Cardiac muscle cell (in vitro differentiated cells and primary cell): ENCODE measurements around the gene LRMDA. TPM values are rescaled to one million over a fixed set of nuclear protein-coding genes. Genes with fewer than 3 reads are reported as not detected.
A peak's percentile ranks its signal among the peaks of the same experiment; 100 is the strongest.
"Not testable (repeated sequence)": the region's sequence is repeated elsewhere in the genome, so short reads cannot be mapped to it uniquely, and the experiment has no call there.

ENCODE experiments used
- DNase-seq, 2 donors: peaks; one replicate each; pipeline versions ENCODE4 v3.0.0 to v3.0.0-alpha.2; 2010 to 2017; ENCODE audit warnings: low read depth in 1 of 2, low spot score in 1 of 2
- H3K27ac ChIP-seq: fragments of 200-600 bp; sonication (generic); 2 replicates; pipeline ENCODE4 v1.5.1; 2016
- H3K27me3 ChIP-seq: fragments of 200-600 bp; sonication (generic); 2 replicates; pipeline ENCODE4 v1.6.0; 2016; ENCODE audit warnings: control low read depth
- H3K36me3 ChIP-seq: fragments of 200-600 bp; sonication (generic); 2 replicates; pipeline ENCODE4 v1.5.1; 2016; ENCODE audit warnings: control low read depth
- H3K4me1 ChIP-seq: fragments of 200-600 bp; sonication (generic); 2 replicates; pipeline ENCODE4 v1.8.1; 2017; ENCODE audit warnings: low read depth, mild to moderate bottlenecking, mixed run types
- H3K4me3 ChIP-seq: fragments of 200-600 bp; sonication (generic); 2 replicates; pipeline ENCODE4 v1.5.1; 2016; ENCODE audit warnings: mild to moderate bottlenecking
- H3K9me3 ChIP-seq: fragments of 200-600 bp; sonication (generic); 2 replicates; pipeline ENCODE4 v1.5.1; 2017; ENCODE audit warnings: low read depth, mild to moderate bottlenecking, control low read depth
- polyA plus RNA-seq: library from polyadenylated mRNA; unstranded; fragments of >200 nt; fragmentation: Nextera tagmentation; extraction: Ambion mirVana; gene quantifications from 2 replicates; pipeline ENCODE4 v1.2.1, GENCODE V29; 2016
- total RNA-seq: library from RNA; depleted of rRNA; stranded (reverse); fragments of >200 nt; gene quantifications from 2 replicates; pipeline ENCODE4 v1.2.3, GENCODE V29; 2016
- TF ChIP-seq, protein P1 (sequence below): IDR thresholded peaks from 2 replicates; pipeline ENCODE4 v1.5.1; 2012; ENCODE audit warnings: low read depth, mild to moderate bottlenecking, low read length

LRMDA gene
- total and polyA plus RNA-seq, 2 experiments from 2014 or later, result 6.2 to 11.7 TPM

DNA sequence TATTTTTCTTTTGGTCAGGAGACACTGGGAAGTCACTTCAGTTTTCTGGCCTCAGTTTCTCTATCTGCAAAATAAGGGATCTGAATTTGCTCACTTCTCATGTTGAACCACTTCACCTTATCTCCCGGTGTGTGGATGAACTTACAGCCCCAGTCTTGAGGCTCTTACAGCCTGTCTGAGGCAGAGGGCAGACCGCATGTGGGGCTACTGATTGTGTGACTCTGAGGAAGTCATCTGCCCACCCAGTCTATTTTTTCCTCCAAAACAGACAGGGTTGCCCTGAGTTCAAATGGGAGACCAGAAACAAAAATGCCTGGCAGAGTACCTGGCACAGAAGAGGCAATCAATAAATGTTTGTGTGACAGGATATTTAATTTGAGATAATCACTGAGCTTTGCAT is 78.3 kb downstream of the LRMDA start:
- peak in 1 of 2 donors; percentile 14 for DNase-seq
- no peaks in the 10 kb centered on the region for H3K36me3 ChIP-seq
- H3K9me3 ChIP-seq, result no peaks in the 10 kb centered on the region
- H3K4me1 ChIP-seq, result peaks cover 29% of the 10 kb centered on the region
- TF ChIP-seq, protein P1, sequence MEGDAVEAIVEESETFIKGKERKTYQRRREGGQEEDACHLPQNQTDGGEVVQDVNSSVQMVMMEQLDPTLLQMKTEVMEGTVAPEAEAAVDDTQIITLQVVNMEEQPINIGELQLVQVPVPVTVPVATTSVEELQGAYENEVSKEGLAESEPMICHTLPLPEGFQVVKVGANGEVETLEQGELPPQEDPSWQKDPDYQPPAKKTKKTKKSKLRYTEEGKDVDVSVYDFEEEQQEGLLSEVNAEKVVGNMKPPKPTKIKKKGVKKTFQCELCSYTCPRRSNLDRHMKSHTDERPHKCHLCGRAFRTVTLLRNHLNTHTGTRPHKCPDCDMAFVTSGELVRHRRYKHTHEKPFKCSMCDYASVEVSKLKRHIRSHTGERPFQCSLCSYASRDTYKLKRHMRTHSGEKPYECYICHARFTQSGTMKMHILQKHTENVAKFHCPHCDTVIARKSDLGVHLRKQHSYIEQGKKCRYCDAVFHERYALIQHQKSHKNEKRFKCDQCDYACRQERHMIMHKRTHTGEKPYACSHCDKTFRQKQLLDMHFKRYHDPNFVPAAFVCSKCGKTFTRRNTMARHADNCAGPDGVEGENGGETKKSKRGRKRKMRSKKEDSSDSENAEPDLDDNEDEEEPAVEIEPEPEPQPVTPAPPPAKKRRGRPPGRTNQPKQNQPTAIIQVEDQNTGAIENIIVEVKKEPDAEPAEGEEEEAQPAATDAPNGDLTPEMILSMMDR, result no peak
- H3K4me3 ChIP-seq, result no peak overlapping the region
- no peak overlapping the region for H3K27ac ChIP-seq
- no peaks in the 10 kb centered on the region for H3K27me3 ChIP-seq

DNA sequence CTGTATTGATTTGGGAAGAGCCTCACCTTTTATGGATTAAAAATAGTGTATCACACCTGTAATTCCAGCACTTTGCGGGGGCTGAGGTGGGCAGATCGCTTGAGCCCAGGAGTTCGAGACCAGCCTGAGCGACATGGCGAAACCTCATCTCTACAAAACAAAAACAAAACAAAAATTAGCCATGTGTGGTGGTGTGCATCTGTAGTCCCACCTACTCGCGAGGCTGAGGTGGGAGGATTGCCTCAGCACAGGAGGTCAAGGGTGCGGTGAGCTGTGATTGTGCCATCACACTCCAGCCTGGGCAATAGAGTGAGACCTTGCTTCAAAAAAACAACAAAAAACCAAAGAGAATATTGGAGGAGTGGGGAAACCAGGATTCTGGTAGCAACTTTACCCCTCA is 79.6 kb downstream of the LRMDA start:
- H3K4me1 ChIP-seq, result peaks cover 29% of the 10 kb centered on the region
- no peaks in the 10 kb centered on the region for H3K36me3 ChIP-seq
- no peak overlapping the region for H3K4me3 ChIP-seq
- no peaks in the 10 kb centered on the region for H3K9me3 ChIP-seq
- H3K27ac ChIP-seq, result no peak overlapping the region
- no peak for DNase-seq
- H3K27me3 ChIP-seq, result no peaks in the 10 kb centered on the region
- TF ChIP-seq, protein P1, result no peak

DNA sequence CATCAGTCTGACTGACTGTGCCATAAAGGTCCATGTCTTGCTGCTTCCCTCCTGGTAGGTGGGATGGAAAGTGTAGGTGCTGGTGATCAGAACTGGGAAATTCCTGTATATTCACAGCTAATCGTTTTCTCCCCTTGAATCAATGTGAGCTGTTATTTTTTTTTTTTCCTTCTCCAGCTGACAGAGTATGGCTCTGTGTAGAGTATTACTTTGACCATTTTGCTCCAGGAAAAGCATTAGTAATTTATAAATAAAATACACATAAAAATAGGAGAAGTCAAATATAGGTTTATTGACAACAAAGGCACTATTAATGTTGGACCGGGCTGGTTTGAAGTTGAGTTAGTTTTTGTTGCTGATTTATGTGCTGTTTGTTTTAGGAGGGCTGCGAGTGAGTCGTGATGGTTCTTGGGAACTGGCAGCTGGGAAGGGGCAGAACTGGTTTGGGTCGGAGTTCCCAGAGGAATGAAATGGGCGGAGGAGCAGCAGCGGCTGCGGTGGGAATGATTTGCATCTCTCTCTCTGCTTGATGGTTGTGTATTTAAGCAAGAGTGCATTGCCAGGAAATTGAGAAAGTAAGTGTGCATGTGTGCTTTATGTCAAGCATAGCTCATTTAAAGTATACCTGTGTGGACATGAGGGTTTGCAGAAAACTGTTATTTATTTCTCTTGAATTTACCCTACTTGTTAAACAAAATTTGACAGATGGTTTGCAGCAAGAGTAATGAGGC is 80.9 kb downstream of the LRMDA start:
- no peaks in the 10 kb centered on the region for H3K36me3 ChIP-seq
- H3K27ac ChIP-seq, result no peak overlapping the region
- H3K9me3 ChIP-seq, result no peaks in the 10 kb centered on the region
- peak in 1 of 2 donors; percentile 21 for DNase-seq
- peaks cover 27% of the 10 kb centered on the region for H3K4me1 ChIP-seq
- no peaks in the 10 kb centered on the region for H3K27me3 ChIP-seq
- no peak overlapping the region for H3K4me3 ChIP-seq
- TF ChIP-seq, protein P1, result no peak

DNA sequence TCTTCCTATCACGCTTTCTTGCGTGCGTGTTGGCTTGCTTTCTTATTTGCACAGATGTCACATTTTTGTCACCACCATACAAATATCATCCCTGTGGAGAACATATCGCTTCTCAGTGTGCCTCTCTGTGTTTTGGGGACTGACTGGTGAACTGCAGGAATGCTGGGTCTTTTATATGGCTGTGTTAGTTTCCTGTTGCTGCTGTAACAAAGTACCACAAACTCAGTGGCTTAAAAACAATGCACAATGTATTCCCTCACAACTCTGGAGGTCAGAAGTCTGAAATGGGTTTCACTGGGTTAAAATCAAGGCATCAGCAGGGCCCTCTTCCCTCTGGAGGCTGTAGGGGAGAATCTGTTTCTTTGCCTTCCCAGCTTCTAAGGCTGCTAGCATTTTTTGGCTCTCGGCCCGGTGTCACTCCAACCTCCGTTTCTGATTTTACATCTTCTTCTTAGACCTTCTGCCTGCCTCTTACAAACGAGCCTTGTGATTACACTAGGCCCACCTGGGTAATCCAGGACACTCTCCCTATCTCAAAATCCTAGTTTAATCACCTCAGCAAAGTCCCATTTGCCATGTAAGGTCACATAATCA is 82.0 kb downstream of the LRMDA start:
- Histone ChIP-seq H3K9me3 (no peaks in the 10 kb centered on the region), H3K4me3 (no peak overlapping the region), H3K27me3 (no peaks in the 10 kb centered on the region), H3K36me3 (no peaks in the 10 kb centered on the region), H3K27ac (no peak overlapping the region), H3K4me1 (peaks cover 18% of the 10 kb centered on the region)
- TF ChIP-seq, protein P1, result no peak
- peak in 1 of 2 donors; percentile 8 for DNase-seq

DNA sequence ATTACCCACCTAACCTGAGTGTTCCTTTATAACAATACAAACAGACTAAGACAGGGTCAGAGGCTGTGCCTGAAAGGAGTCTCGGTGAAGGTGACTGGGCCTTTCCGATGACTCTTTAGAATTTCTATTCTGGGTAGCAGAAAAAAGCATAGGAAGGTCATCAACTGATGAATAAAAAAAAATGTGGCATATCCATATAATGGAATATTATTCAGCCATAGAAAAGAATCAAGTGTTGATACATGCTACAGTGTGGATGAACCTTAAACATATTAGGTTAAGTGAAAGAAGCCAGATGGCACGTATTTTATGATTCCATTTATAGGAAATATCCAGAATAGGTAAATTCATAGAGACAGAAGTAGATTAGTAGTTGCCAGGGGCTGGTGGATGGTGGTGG is 83.4 kb downstream of the LRMDA start:
- TF ChIP-seq, protein P1, result no peak

DNA sequence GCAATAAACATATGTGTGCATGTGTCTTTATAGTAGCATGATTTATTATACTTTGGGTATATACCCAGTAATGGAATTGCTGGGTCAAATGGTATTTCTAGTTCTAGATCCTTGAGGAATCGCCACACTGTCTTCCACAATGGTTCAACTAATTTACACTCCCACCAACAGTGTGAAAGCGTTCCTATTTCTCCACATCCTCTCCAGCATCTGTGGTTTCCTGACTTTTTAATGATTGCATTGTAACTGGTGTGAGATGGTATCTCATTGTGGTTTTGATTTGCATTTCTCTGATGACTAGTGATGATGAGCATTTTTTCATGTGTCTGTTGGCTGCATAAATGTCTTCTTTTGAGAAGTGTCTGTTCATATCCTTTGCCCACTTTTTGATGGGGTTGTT is 84.7 kb downstream of the LRMDA start:
- H3K36me3 ChIP-seq, H3K27me3 ChIP-seq, H3K4me3 ChIP-seq, DNase-seq, H3K4me1 ChIP-seq, H3K9me3 ChIP-seq, H3K27ac ChIP-seq: not testable (repeated sequence)

More for the DNA sequence above, 83.4 kb downstream of the LRMDA start:
- Histone ChIP-seq H3K4me3 (no peak overlapping the region), H3K36me3 (no peaks in the 10 kb centered on the region), H3K27me3 (no peaks in the 10 kb centered on the region), H3K27ac (no peak overlapping the region), H3K9me3 (no peaks in the 10 kb centered on the region), H3K4me1 (peaks cover 4% of the 10 kb centered on the region)
- DNase-seq, result no peak

DNA sequence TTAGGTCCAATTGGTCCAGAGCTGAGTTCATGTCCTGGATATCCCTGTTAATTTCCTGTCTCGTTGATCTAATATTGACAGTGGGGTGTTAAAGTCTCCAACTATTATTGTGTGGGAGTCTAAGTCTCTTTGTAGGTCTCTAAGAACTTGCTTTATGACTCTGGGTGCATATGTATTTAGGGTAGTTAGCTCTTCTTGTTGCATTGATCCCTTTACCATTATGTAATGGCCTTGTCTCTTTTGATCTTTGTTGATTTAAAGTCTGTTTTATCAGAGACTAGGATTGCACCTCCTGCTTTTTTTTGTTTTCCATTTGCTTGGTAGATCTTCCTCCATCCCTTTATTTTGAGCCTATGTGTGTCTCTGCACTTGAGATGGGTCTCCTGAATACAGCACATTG is 87.8 kb downstream of the LRMDA start:
- H3K9me3 ChIP-seq, DNase-seq, H3K27me3 ChIP-seq, H3K4me1 ChIP-seq, H3K4me3 ChIP-seq, H3K27ac ChIP-seq, H3K36me3 ChIP-seq: not testable (repeated sequence)

DNA sequence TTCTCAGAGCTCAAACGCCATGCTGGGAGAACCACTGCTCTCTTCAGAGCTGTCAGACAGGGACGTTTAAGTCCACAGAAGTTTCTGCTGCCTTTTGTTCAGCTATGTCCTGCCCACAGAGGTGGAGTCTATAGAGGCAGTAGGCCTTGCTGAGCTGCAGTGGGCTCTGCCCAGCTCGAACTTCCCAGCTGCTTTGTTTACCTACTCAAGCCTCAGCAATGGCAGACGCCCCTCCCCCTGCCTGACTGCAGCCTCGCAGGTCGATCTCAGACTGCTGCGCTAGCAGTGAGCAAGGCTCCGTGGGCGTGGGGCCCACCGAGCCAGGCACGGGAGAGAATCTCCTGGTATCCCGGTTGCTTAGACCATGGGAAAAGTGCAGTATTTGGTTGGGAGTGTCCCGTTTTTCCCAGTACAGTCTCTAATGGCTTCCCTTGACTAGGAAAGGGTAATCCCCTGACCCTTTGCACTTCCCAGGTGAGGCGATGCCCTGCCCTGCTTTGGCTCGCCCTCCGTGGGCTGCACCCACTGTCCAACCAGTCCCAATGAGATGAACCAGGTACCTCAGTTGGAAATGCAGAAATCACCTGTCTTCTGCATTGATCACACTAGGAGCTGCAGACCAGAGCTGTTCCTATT is 89.9 kb downstream of the LRMDA start:
- not testable (repeated sequence) for DNase-seq, H3K36me3 ChIP-seq, H3K4me3 ChIP-seq, H3K4me1 ChIP-seq, H3K9me3 ChIP-seq, H3K27ac ChIP-seq, H3K27me3 ChIP-seq
